Measurements from ENCODE around the gene SARS1. TPM values are rescaled to one million over a fixed set of nuclear protein-coding genes. Genes with fewer than 3 reads are reported as not detected.

SARS1 gene
- total and polyA plus RNA-seq, 2 of the 13 experiments (the other 11 are each of a cell fraction or from before 2014, with no cell fraction given): 103 to 134 TPM

DNA sequence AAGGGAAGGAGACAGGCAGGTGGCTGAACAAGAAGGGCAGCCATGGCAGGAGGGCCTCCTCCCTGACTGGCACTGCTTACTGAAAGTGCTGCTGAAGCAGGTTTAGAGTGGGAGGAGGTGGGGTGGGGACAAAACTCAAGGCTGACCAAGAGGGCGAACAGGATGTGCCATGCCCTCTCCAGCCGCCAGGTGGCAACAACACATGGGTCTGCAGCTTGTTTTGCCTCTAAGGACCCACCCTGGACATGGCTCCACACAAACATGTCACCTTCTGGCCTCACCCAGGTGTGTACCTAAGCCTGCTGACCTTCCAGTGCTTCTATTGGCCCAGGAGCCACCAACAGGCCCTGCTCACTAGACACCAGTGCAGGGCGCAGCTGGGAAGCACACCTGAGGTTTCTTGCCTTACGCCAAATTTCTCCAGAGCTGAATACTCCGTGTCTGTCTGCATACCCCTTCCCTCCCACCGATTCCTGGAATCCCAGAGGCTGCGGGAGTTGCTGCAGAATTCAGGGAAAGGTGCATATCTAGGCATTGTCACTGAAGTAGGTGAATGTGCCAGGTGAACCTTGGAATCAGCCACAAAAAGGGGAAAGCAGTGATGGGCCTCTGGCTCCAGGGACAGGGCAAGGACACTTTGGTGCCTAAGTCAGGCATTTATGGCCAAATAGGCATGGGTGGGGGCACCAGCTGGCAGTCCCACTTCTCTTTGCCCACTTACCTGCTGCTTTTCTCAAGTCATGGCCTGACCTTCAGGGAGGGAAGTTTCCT lies 63.9 kb downstream of the SARS1 start (continued):
- TF ChIP-seq, protein P1, sequence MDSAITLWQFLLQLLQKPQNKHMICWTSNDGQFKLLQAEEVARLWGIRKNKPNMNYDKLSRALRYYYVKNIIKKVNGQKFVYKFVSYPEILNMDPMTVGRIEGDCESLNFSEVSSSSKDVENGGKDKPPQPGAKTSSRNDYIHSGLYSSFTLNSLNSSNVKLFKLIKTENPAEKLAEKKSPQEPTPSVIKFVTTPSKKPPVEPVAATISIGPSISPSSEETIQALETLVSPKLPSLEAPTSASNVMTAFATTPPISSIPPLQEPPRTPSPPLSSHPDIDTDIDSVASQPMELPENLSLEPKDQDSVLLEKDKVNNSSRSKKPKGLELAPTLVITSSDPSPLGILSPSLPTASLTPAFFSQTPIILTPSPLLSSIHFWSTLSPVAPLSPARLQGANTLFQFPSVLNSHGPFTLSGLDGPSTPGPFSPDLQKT (CRISPR knock-in tag; IDR thresholded peaks at IDR 0.05; ENCODE audit: borderline replicate concordance): no peak
- TF ChIP-seq SSRP1 (CRISPR knock-in tag; IDR thresholded peaks at IDR 0.05) (peak; percentile 39; the same call in 1 of the 2 replicates), ZNF17 (CRISPR knock-in tag; IDR thresholded peaks at IDR 0.05) (no peak), RFXANK (CRISPR knock-in tag; IDR thresholded peaks at IDR 0.05) (no peak), KLF15 (CRISPR knock-in tag; IDR thresholded peaks at IDR 0.05; ENCODE audit: borderline replicate concordance) (no peak), SNAPC2 (CRISPR knock-in tag; IDR thresholded peaks at IDR 0.05) (no peak), ZNF296 (CRISPR knock-in tag; conservative IDR thresholded peaks at IDR 0.05) (no peak), TEAD3 (CRISPR knock-in tag; optimal IDR thresholded peaks at IDR 0.05; ENCODE audit: borderline replicate concordance) (peak; percentile 78), HMG20A (CRISPR knock-in tag; IDR thresholded peaks at IDR 0.05; ENCODE audit: borderline replicate concordance) (no peak; the same call in 1 of the 2 replicates), ZNF776 (CRISPR knock-in tag; IDR thresholded peaks at IDR 0.05) (no peak)
- TF ChIP-seq, protein P2, sequence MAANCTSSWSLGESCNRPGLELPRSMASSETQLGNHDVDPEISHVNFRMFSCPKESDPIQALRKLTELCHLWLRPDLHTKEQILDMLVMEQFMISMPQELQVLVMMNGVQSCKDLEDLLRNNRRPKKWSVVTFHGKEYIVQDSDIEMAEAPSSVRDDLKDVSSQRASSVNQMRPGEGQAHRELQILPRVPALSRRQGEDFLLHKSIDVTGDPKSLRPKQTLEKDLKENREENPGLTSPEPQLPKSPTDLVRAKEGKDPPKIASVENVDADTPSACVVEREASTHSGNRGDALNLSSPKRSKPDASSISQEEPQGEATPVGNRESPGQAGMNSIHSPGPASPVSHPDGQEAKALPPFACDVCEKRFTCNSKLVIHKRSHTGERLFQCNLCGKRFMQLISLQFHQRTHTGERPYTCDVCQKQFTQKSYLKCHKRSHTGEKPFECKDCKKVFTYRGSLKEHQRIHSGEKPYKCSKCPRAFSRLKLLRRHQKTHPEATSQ (CRISPR knock-in tag; IDR thresholded peaks at IDR 0.05; ENCODE audit: borderline replicate concordance): 0 out of 2 replicates have a peak, but pooled peaks have one; percentile 19
- TF ChIP-seq, protein P3, sequence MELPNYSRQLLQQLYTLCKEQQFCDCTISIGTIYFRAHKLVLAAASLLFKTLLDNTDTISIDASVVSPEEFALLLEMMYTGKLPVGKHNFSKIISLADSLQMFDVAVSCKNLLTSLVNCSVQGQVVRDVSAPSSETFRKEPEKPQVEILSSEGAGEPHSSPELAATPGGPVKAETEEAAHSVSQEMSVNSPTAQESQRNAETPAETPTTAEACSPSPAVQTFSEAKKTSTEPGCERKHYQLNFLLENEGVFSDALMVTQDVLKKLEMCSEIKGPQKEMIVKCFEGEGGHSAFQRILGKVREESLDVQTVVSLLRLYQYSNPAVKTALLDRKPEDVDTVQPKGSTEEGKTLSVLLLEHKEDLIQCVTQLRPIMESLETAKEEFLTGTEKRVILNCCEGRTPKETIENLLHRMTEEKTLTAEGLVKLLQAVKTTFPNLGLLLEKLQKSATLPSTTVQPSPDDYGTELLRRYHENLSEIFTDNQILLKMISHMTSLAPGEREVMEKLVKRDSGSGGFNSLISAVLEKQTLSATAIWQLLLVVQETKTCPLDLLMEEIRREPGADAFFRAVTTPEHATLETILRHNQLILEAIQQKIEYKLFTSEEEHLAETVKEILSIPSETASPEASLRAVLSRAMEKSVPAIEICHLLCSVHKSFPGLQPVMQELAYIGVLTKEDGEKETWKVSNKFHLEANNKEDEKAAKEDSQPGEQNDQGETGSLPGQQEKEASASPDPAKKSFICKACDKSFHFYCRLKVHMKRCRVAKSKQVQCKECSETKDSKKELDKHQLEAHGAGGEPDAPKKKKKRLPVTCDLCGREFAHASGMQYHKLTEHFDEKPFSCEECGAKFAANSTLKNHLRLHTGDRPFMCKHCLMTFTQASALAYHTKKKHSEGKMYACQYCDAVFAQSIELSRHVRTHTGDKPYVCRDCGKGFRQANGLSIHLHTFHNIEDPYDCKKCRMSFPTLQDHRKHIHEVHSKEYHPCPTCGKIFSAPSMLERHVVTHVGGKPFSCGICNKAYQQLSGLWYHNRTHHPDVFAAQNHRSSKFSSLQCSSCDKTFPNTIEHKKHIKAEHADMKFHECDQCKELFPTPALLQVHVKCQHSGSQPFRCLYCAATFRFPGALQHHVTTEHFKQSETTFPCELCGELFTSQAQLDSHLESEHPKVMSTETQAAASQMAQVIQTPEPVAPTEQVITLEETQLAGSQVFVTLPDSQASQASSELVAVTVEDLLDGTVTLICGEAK (IDR thresholded peaks at IDR 0.05): no peak
- TF ChIP-seq, protein P3 (CRISPR knock-in tag; IDR thresholded peaks at IDR 0.05): no peak
- TF ChIP-seq, protein P4, sequence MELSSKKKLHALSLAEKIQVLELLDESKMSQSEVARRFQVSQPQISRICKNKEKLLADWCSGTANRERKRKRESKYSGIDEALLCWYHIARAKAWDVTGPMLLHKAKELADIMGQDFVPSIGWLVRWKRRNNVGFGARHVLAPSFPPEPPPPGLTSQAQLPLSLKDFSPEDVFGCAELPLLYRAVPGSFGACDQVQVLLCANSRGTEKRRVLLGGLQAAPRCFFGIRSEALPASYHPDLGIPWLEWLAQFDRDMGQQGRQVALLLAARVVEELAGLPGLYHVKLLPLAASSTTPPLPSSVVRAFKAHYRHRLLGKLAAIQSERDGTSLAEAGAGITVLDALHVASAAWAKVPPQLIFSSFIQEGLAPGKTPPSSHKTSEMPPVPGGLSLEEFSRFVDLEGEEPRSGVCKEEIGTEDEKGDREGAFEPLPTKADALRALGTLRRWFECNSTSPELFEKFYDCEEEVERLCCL (CRISPR knock-in tag; IDR thresholded peaks at IDR 0.05; ENCODE audit: borderline replicate concordance): no peak
- TF ChIP-seq, protein P5, sequence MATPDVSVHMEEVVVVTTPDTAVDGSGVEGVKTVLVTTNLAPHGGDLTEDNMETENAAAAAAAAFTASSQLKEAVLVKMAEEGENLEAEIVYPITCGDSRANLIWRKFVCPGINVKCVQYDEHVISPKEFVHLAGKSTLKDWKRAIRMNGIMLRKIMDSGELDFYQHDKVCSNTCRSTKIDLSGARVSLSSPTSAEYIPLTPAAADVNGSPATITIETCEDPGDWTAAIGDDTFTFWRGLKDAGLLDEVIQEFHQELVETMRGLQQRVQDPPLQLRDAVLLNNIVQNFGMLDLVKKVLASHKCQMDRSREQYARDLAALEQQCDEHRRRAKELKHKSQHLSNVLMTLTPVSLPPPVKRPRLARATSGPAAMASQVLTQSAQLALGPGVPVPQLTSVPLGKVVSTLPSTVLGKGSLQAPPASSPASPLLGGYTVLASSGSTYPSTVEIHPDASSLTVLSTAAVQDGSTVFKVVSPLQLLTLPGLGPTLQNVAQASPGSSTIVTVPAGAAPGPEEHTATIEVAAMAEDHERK (CRISPR knock-in tag; IDR thresholded peaks at IDR 0.05; ENCODE audit: low read depth): no peak

Data from HepG2 (cell line).